ENCODE data around the gene PTH2.

- TF ChIP-seq CTCF (IDR thresholded peaks at IDR 0.05) = no peak
- TF ChIP-seq POLR2A (IDR thresholded peaks at IDR 0.05) = no peak
Measured at GRCh38 chr19:49425922-49426592, 2.8 kb upstream of the PTH2 start.

Data from thyroid gland (tissue), 4 donors.